ENCODE results near the gene CCNI.

DNA sequence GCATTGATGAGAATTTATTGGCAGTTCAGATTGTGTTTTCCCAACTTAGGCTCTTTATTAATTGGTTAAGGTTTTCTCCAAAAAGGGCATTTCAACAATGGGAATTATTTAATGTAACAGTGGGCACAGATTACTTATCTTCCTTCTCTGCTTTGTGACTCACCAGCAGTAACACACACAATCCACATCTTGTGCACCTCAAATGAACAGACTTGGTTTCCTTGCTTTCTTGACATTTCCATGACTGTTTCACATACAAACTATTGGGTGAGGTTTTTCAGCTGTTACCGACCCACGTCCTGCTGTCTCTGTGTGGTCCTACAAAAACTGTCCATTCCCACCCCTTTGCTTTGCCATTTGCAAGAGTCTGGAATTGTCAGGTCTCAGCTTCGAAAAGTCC, 38.1 kb downstream of the CCNI start:
- TF ChIP-seq, protein P1, sequence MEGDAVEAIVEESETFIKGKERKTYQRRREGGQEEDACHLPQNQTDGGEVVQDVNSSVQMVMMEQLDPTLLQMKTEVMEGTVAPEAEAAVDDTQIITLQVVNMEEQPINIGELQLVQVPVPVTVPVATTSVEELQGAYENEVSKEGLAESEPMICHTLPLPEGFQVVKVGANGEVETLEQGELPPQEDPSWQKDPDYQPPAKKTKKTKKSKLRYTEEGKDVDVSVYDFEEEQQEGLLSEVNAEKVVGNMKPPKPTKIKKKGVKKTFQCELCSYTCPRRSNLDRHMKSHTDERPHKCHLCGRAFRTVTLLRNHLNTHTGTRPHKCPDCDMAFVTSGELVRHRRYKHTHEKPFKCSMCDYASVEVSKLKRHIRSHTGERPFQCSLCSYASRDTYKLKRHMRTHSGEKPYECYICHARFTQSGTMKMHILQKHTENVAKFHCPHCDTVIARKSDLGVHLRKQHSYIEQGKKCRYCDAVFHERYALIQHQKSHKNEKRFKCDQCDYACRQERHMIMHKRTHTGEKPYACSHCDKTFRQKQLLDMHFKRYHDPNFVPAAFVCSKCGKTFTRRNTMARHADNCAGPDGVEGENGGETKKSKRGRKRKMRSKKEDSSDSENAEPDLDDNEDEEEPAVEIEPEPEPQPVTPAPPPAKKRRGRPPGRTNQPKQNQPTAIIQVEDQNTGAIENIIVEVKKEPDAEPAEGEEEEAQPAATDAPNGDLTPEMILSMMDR (IDR thresholded peaks at IDR 0.05; ENCODE audit: insufficient read depth, low read length): no peak
- TF ChIP-seq, protein P2, sequence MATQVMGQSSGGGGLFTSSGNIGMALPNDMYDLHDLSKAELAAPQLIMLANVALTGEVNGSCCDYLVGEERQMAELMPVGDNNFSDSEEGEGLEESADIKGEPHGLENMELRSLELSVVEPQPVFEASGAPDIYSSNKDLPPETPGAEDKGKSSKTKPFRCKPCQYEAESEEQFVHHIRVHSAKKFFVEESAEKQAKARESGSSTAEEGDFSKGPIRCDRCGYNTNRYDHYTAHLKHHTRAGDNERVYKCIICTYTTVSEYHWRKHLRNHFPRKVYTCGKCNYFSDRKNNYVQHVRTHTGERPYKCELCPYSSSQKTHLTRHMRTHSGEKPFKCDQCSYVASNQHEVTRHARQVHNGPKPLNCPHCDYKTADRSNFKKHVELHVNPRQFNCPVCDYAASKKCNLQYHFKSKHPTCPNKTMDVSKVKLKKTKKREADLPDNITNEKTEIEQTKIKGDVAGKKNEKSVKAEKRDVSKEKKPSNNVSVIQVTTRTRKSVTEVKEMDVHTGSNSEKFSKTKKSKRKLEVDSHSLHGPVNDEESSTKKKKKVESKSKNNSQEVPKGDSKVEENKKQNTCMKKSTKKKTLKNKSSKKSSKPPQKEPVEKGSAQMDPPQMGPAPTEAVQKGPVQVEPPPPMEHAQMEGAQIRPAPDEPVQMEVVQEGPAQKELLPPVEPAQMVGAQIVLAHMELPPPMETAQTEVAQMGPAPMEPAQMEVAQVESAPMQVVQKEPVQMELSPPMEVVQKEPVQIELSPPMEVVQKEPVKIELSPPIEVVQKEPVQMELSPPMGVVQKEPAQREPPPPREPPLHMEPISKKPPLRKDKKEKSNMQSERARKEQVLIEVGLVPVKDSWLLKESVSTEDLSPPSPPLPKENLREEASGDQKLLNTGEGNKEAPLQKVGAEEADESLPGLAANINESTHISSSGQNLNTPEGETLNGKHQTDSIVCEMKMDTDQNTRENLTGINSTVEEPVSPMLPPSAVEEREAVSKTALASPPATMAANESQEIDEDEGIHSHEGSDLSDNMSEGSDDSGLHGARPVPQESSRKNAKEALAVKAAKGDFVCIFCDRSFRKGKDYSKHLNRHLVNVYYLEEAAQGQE (IDR thresholded peaks at IDR 0.05; ENCODE audit: insufficient replicate concordance, low read depth): no peak
- TF ChIP-seq POLR2AphosphoS5 (IDR thresholded peaks at IDR 0.05; ENCODE audit: low read depth) (no peak), GABPA (IDR thresholded peaks at IDR 0.05; ENCODE audit: low read depth) (no peak), SPI1 (IDR thresholded peaks at IDR 0.05; ENCODE audit: borderline replicate concordance, low read depth) (no peak)
